Measurements from ENCODE around the gene GSTM5.

- TF ChIP-seq CTCF (conservative IDR thresholded peaks at IDR 0.05; ENCODE audit: low read depth, low read length) (no peak), EZH2 (IDR thresholded peaks at IDR 0.05; ENCODE audit: low read length, unreplicated experiment) (no peak)
Measured at GRCh38 chr1:109730666-109731065, 18.6 kb downstream of the GSTM5 start.
